K562 (cell line): Measurements from ENCODE around the gene TBC1D2. TPM values are rescaled to one million over a fixed set of nuclear protein-coding genes. Genes with fewer than 3 reads are reported as not detected.

Source experiments
- ATAC-seq: fragments of 200-7000 bp; cut with Tn5 transposase; 3 replicates; pipeline ENCODE4 v1.9.1; 2020; ENCODE audit warnings: moderate library complexity
- BruUV-seq: library from RNA; stranded (reverse); fragments of 400-500 nt; replicated peaks from 2 replicates; lab custom pipeline; 2021; lab: Mats Ljungman, UMichigan
- CTCF ChIA-PET: fragments of 300-600 bp; formaldehyde crosslinking; extraction: SDS; loops from one replicate; lab custom pipeline; 2021; ENCODE audit warnings: low intra/inter-chr PET ratio; lab: Yijun Ruan, JAX
- POLR2A ChIA-PET: fragments of 300-600, 350-650 bp; sonication (Branson Sonifier 250); formaldehyde crosslinking; extraction: SDS; loops from one replicate; lab custom pipeline; 2021; ENCODE audit warnings: antibody characterized with exemption, inconsistent platforms; lab: Yijun Ruan, JAX
- DNase-seq, 4 experiments: peaks; one replicate each; pipeline versions ENCODE4 v3.0.0 to v3.0.0-alpha.2; 2011 to 2018; ENCODE audit warnings: low spot score in 3 of 4, mixed read lengths in 3 of 4; ENCODE audit errors: extremely low read depth in 1 of 4
- FAIRE-seq: peaks from 2 replicates; lab custom pipeline; 2011; peaks lifted over from hg19 to GRCh38; lab: Jason Lieb, UNC
- H2AFZ ChIP-seq: 2 replicates; pipeline ENCODE4 v1.6.0; 2011; ENCODE audit warnings: low read depth, low read length, control low read depth, inconsistent platforms
- H3K27ac ChIP-seq: fragments of 200-600 bp; 3 replicates; pipeline ENCODE4 v1.8.0; 2011; ENCODE audit warnings: low read depth, mild to moderate bottlenecking, control low read depth, inconsistent platforms, low read length, moderate library complexity, mixed read lengths; ENCODE audit errors: extremely low read depth
- H3K27me3 ChIP-seq, 2 experiments: fragments of 300-600 bp in 1 of 2; 2 replicates in 1 of 2; 3 replicates in 1 of 2; pipeline versions ENCODE4 v1.6.0 to v1.8.0; 2011; ENCODE audit warnings: inconsistent platforms in 2 of 2, low read length in 2 of 2, mild to moderate bottlenecking in 1 of 2, mixed read lengths in 1 of 2, moderate library complexity in 1 of 2; ENCODE audit not compliant: control insufficient read depth in 2 of 2, insufficient read depth in 2 of 2
- H3K36me3 ChIP-seq: fragments of 300-600 bp; 3 replicates; pipeline ENCODE4 v1.8.0; 2011; ENCODE audit warnings: mild to moderate bottlenecking, low read length, inconsistent platforms; ENCODE audit not compliant: control insufficient read depth, insufficient read depth
- H3K4me1 ChIP-seq, 2 experiments: fragments of 200-600 bp in 1 of 2; replicated peaks in 1 of 2; 2 replicates in 1 of 2; 3 replicates in 1 of 2; pipeline versions ENCODE4 v1.5.1 to v1.8.0; 2011; ENCODE audit warnings: inconsistent platforms in 2 of 2, low read length in 2 of 2, mild to moderate bottlenecking in 1 of 2, mixed read lengths in 1 of 2, moderate library complexity in 1 of 2; ENCODE audit not compliant: control insufficient read depth in 2 of 2, insufficient read depth in 2 of 2
- H3K4me2 ChIP-seq: 2 replicates; pipeline ENCODE4 v1.6.1; 2011; ENCODE audit warnings: low read length, control low read depth, inconsistent platforms, mixed read lengths; ENCODE audit not compliant: insufficient read depth
- H3K4me3 ChIP-seq: fragments of 200-600 bp; sonication (generic), shearing (Covaris generic); 2 replicates; pipeline ENCODE4 v1.5.1; 2016; ENCODE audit warnings: control low read depth, inconsistent platforms
- H3K79me2 ChIP-seq: fragments of 200-600 bp; 3 replicates; pipeline ENCODE4 v1.8.0; 2011; ENCODE audit warnings: low read length, inconsistent platforms; ENCODE audit not compliant: control insufficient read depth, insufficient read depth
- H3K9ac ChIP-seq, 2 experiments: 2 replicates each; pipeline versions ENCODE4 v1.6.0 to v1.6.1; 2011; ENCODE audit warnings: low read depth in 2 of 2, low read length in 2 of 2, control low read depth in 1 of 2, inconsistent platforms in 1 of 2, mild to moderate bottlenecking in 1 of 2, mixed read lengths in 1 of 2; ENCODE audit not compliant: insufficient read depth in 1 of 2
- H3K9me1 ChIP-seq: one replicate; pipeline ENCODE4 v1.6.0; 2011; ENCODE audit warnings: inconsistent platforms, mild to moderate bottlenecking, low read length, moderate library complexity; ENCODE audit not compliant: control insufficient read depth, insufficient read depth
- H3K9me3 ChIP-seq: replicated peaks from 2 replicates; pipeline ENCODE4 v1.5.1; 2011; ENCODE audit warnings: low read depth, low read length, inconsistent platforms; ENCODE audit not compliant: control insufficient read depth, insufficient read depth
- H4K20me1 ChIP-seq: replicated peaks from 2 replicates; pipeline ENCODE4 v1.6.1; 2011; ENCODE audit warnings: low read length, inconsistent platforms, mixed read lengths; ENCODE audit not compliant: control insufficient read depth, insufficient read depth
- ATF4 ChIP-seq: fragments of 450-650 bp; formaldehyde crosslinking; IDR thresholded peaks from 2 replicates; pipeline ENCODE4 v1.4.0; 2022; ENCODE audit warnings: mild to moderate bottlenecking, moderate library complexity
- CBFA2T3 ChIP-seq: fragments of 450-650 bp; IDR thresholded peaks from 2 replicates; pipeline ENCODE4 v1.6.1; 2017
- CCNT2 ChIP-seq: IDR thresholded peaks from 2 replicates; pipeline ENCODE4 v1.6.1; 2011; ENCODE audit warnings: borderline replicate concordance, low read depth, mild to moderate bottlenecking, moderate library complexity, mixed read lengths, low read length; ENCODE audit not compliant: insufficient read length; ENCODE audit errors: extremely low read depth
- ESRRA ChIP-seq: fragments of 450-650 bp; IDR thresholded peaks from 2 replicates; pipeline ENCODE4 v1.6.1; 2014; ENCODE audit warnings: low read depth, mild to moderate bottlenecking, moderate library complexity, borderline replicate concordance
- GABPA ChIP-seq: fragments of 200-800 bp; sonication (Bioruptor generic); conservative IDR thresholded peaks from 2 replicates; pipeline ENCODE4 v1.6.1; 2016; ENCODE audit warnings: low read depth, missing genetic modification characterization, missing compliant biosample characterization
- HDAC3 ChIP-seq: fragments of 450-650 bp; IDR thresholded peaks from 2 replicates; pipeline ENCODE4 v1.6.1; 2018; ENCODE audit warnings: borderline replicate concordance, mild to moderate bottlenecking, moderate library complexity; ENCODE audit not compliant: partially characterized antibody
- KDM1A ChIP-seq, 2 experiments: fragments of 450-650 bp; IDR thresholded peaks; 2 replicates each; pipeline ENCODE4 v1.6.1; 2016; ENCODE audit warnings: mild to moderate bottlenecking in 2 of 2
- NR2C1 ChIP-seq, 2 experiments: fragments of 450-650 bp; IDR thresholded peaks; 2 replicates each; pipeline ENCODE4 v1.6.1; 2017; ENCODE audit warnings: mild to moderate bottlenecking in 2 of 2, antibody characterized with exemption in 1 of 2, inconsistent platforms in 1 of 2, missing compliant biosample characterization in 1 of 2, missing genetic modification characterization in 1 of 2
- PRDM10 ChIP-seq: fragments of 450-650 bp; IDR thresholded peaks from 2 replicates; pipeline ENCODE4 v1.6.1; 2018; ENCODE audit not compliant: partially characterized antibody
- PYGO2 ChIP-seq: fragments of 450-650 bp; IDR thresholded peaks from 2 replicates; pipeline ENCODE4 v1.6.1; 2016; ENCODE audit warnings: mild to moderate bottlenecking, missing genetic modification characterization, moderate library complexity, missing compliant biosample characterization
- RHOXF2B ChIP-seq: fragments of 250-450 bp; sonication (Bioruptor Pico); conservative IDR thresholded peaks from 2 replicates; pipeline ENCODE4 v1.5.1; 2021
- RNF2 ChIP-seq: sonication (generic); IDR thresholded peaks from 2 replicates; pipeline ENCODE4 v1.6.1; 2016
- STAT5B ChIP-seq: fragments of 250-450 bp; sonication (Bioruptor Pico); IDR thresholded peaks from 2 replicates; pipeline ENCODE4 v1.8.0; 2021; ENCODE audit warnings: mild to moderate bottlenecking, inconsistent platforms
- TGIF2 ChIP-seq: sonication (generic); formaldehyde crosslinking; IDR thresholded peaks from 2 replicates; pipeline ENCODE4 v1.8.1; 2022; ENCODE audit warnings: mild to moderate bottlenecking, missing genetic modification reagents, moderate library complexity
- U2AF2 ChIP-seq: fragments of 200-400 bp; formaldehyde crosslinking; optimal IDR thresholded peaks from 2 replicates; pipeline ENCODE3; 2017; ENCODE audit warnings: low read depth, mild to moderate bottlenecking, low read length
- ZNF133 ChIP-seq: fragments of 250-450 bp; sonication (Bioruptor Pico); IDR thresholded peaks from 2 replicates; pipeline ENCODE4 v1.4.0; 2020; ENCODE audit warnings: mild to moderate bottlenecking
- ZNF431 ChIP-seq: sonication (generic); formaldehyde crosslinking; IDR thresholded peaks from 2 replicates; pipeline ENCODE4 v1.8.0; 2022; ENCODE audit warnings: mild to moderate bottlenecking, missing genetic modification reagents
- WGBS: fragments of 100-300 bp; shearing (Covaris generic); methylation state at CpG from one replicate; pipeline ENCODE4 v1.1.6; 2016; ENCODE audit warnings: low coverage, mixed read lengths; ENCODE audit not compliant: insufficient coverage; ENCODE audit errors: missing lambda C conversion rate; 5-methylcytosine and 5-hydroxymethylcytosine counted together
- in situ Hi-C: fragments of 300-500 bp; cut with MboI; formaldehyde crosslinking; loops from 4 replicates; pipeline ENCODE4 v1.15.0; 2018; ENCODE audit warnings: inconsistent platforms, mixed read lengths
- intact Hi-C: fragments of 100-400 bp; cut with micrococcal nuclease; formaldehyde crosslinking; loops from 2 replicates; pipeline ENCODE4 v1.14.2; 2022
- polyA plus RNA-seq, 8 experiments: library from polyadenylated mRNA; depleted of rRNA in 4 of 8; stranded (reverse) in 5 of 8; unstranded in 3 of 8; fragments of >200 nt; fragmentation: Nextera tagmentation in 2 of 8; fragmentation: Illumina TruSeq in 1 of 8; extraction: Ambion mirVana in 2 of 8; extraction: Trizol in 1 of 8; gene quantifications; 2 replicates each; pipeline versions ENCODE4 v1.2.1 to v1.2.3, GENCODE V29; 2011 to 2014; ENCODE audit warnings: inconsistent platforms in 1 of 8, missing spikeins in 1 of 8
- total RNA-seq, 7 experiments: library from RNA; depleted of rRNA in 6 of 7; stranded (reverse); fragments of >200 nt in 6 of 7; fragmentation: Illumina TruSeq in 2 of 7; extraction: Trizol in 2 of 7; gene quantifications; 2 replicates each; pipeline versions ENCODE4 v1.2.1 to v1.2.3, GENCODE V29; 2011 to 2021; ENCODE audit warnings: low replicate concordance in 1 of 7

TBC1D2 gene
- total and polyA plus RNA-seq, 9 of the 15 experiments (the other 6 are each of a cell fraction or from before 2014, with no cell fraction given) = 0.10 to 7.0 (median 2.5) TPM

GRCh38 chr9:98161851-98162250 lies 93.6 kb downstream of the TBC1D2 start (continued):
- TF ChIP-seq STAT5B (CRISPR knock-in tag) = no peak

- ChIA-PET CTCF (no interaction called here), POLR2A (interaction anchor here (0.9 kb wide), 1 partner anchor 11 kb away, joined by 3 read pairs; no protein-coding TSS in a partner anchor)
- Histone ChIP-seq H2AFZ (no peak overlapping the region), H3K79me2 (peaks cover 18% of the 10 kb centered on the region), H3K9me1 (peaks cover 6% of the 10 kb centered on the region), H3K4me2 (no peak overlapping the region), H3K4me3 (no peak overlapping the region), H4K20me1 (peaks cover 22% of the 10 kb centered on the region), H3K27me3 (no peaks in the 10 kb centered on the region), H3K9ac (peak overlapping the region in 1 of 2 experiments; percentile 43; a peak in 1 of 4 replicates), H3K27ac (no peak overlapping the region), H3K36me3 (peaks cover 25% of the 10 kb centered on the region), H3K9me3 (no peaks in the 10 kb centered on the region), H3K4me1 (peaks cover 10 to 17% of the 10 kb centered on the region in 2 experiments; a peak in 4 of 5 replicates)
- no TSS peak for BruUV-seq
- DNase-seq (peak in 1 of 4 experiments; percentile 56), FAIRE-seq (peak; percentile 73), ATAC-seq (peak; percentile 91)
- in situ Hi-C loops = no loop called here
- intact Hi-C loops = no loop called here
- WGBS = 17% methylated on average over 6 of the region's 6 CpGs
- TF ChIP-seq HDAC3 (no peak), ZNF431 (no peak), RNF2 (no peak), CCNT2 (no peak), ESRRA (0 out of 2 replicates have a peak, but pooled peaks have one; percentile 22), ATF4 (CRISPR knock-in tag) (no peak), RHOXF2B (CRISPR knock-in tag) (no peak), U2AF2 (no peak), KDM1A (IDR thresholded peaks at IDR 0.05) (peak in 1 of 2 experiments; percentile 29; a peak in 1 of 4 replicates), GABPA (tag) (no peak), TGIF2 (no peak), PYGO2 (no peak), ZNF133 (CRISPR knock-in tag) (no peak), PRDM10 (no peak), NR2C1 (IDR thresholded peaks at IDR 0.05) (peak; percentile 35; the same call in 1 of the 2 replicates), NR2C1 (tag; IDR thresholded peaks at IDR 0.05) (peak; percentile 78), CBFA2T3 (0 out of 2 replicates have a peak, but pooled peaks have one; percentile 26)
These were observed 95.7 kb downstream of the TBC1D2 start for GRCh38 chr9:98159790-98160189.
